Endothelial cell of umbilical vein (primary cell): ENCODE data around the gene METTL2A. TPM values are rescaled to one million over a fixed set of nuclear protein-coding genes. Genes with fewer than 3 reads are reported as not detected.

Experiments used
- BruUV-seq: library from RNA; stranded (reverse); fragments of 400-500 nt; replicated peaks from 2 replicates; lab custom pipeline; 2021; lab: Mats Ljungman, UMichigan
- CTCF ChIA-PET: fragments of 300-600, 350-600 bp; sonication (Branson Sonifier 250); formaldehyde crosslinking; loops from one replicate; lab custom pipeline; 2021; ENCODE audit warnings: antibody characterized with exemption, inconsistent platforms; lab: Charles Lee
- POLR2A ChIA-PET: fragments of 300-600, 350-600 bp; sonication (Branson Sonifier 250); formaldehyde crosslinking; loops from one replicate; lab custom pipeline; 2021; ENCODE audit warnings: antibody characterized with exemption, inconsistent platforms; lab: Charles Lee
- DNase-seq: peaks from one replicate; pipeline ENCODE4 v3.0.0-alpha.2; 2011; ENCODE audit warnings: low read depth, low spot score
- FAIRE-seq: peaks from 2 replicates; lab custom pipeline; 2011; peaks lifted over from hg19 to GRCh38; lab: Jason Lieb, UNC
- H2AFZ ChIP-seq: 2 replicates; pipeline ENCODE4 v1.6.0; 2012; ENCODE audit warnings: low read depth, low read length, control low read depth, inconsistent platforms
- H3K27ac ChIP-seq: 2 replicates; pipeline ENCODE4 v1.5.1; 2011; ENCODE audit warnings: low read depth, mild to moderate bottlenecking, control low read depth, low read length, moderate library complexity; ENCODE audit not compliant: insufficient read depth
- H3K27me3 ChIP-seq, 2 experiments: 2 replicates each; pipeline versions ENCODE4 v1.6.0 to v1.6.1; 2011; ENCODE audit warnings: low read length in 2 of 2, mixed read lengths in 1 of 2; ENCODE audit not compliant: control insufficient read depth in 2 of 2, insufficient read depth in 2 of 2
- H3K36me3 ChIP-seq, 2 experiments: 2 replicates in 1 of 2; 3 replicates in 1 of 2; pipeline ENCODE4 v1.5.1; 2011; ENCODE audit warnings: low read length in 2 of 2, mild to moderate bottlenecking in 1 of 2, moderate library complexity in 1 of 2; ENCODE audit not compliant: control insufficient read depth in 2 of 2, insufficient read depth in 2 of 2; ENCODE audit errors: extremely low read depth in 1 of 2
- H3K4me1 ChIP-seq: 3 replicates; pipeline ENCODE4 v1.5.1; 2011; ENCODE audit warnings: mild to moderate bottlenecking, low read length; ENCODE audit not compliant: control insufficient read depth, insufficient read depth; ENCODE audit errors: extremely low read depth
- H3K4me2 ChIP-seq: 2 replicates; pipeline ENCODE4 v1.6.1; 2011; ENCODE audit warnings: low read length, control low read depth, mixed read lengths; ENCODE audit not compliant: insufficient read depth
- H3K4me3 ChIP-seq, 3 experiments: fragments of 200-600 bp in 1 of 3; sonication (generic), shearing (Covaris generic) in 1 of 3; replicated peaks in 1 of 3; 2 replicates each; pipeline ENCODE4 v1.5.1; 2011 to 2016; ENCODE audit warnings: control low read depth in 3 of 3, low read length in 3 of 3, mild to moderate bottlenecking in 2 of 3, inconsistent platforms in 1 of 3, low read depth in 1 of 3, moderate library complexity in 1 of 3; ENCODE audit not compliant: insufficient read depth in 1 of 3
- H3K79me2 ChIP-seq: 2 replicates; pipeline ENCODE4 v1.6.0; 2012; ENCODE audit warnings: low read length, inconsistent platforms; ENCODE audit not compliant: control insufficient read depth, insufficient read depth
- H3K9ac ChIP-seq: replicated peaks from 2 replicates; pipeline ENCODE3; 2011; ENCODE audit warnings: low read length, control low read depth; ENCODE audit not compliant: insufficient read depth; ENCODE audit errors: extremely low read depth
- H3K9me1 ChIP-seq: replicated peaks from 3 replicates; pipeline ENCODE4 v1.6.0; 2011; ENCODE audit warnings: mild to moderate bottlenecking, low read length; ENCODE audit not compliant: control insufficient read depth, insufficient read depth; ENCODE audit errors: extremely low read depth
- H3K9me3 ChIP-seq: replicated peaks from 2 replicates; pipeline ENCODE4 v1.5.1; 2012; ENCODE audit warnings: low read length, inconsistent platforms; ENCODE audit not compliant: control insufficient read depth, insufficient read depth
- H4K20me1 ChIP-seq: replicated peaks from 2 replicates; pipeline ENCODE3; 2011; ENCODE audit warnings: mild to moderate bottlenecking, low read length; ENCODE audit not compliant: control insufficient read depth, insufficient read depth; ENCODE audit errors: extremely low read depth
- CTCF ChIP-seq, 2 donors: IDR thresholded peaks; 1 replicate in 1 of 2; 2 replicates in 1 of 2; pipeline ENCODE4 v1.5.1; 2011; ENCODE audit warnings: low read length in 2 of 2, mild to moderate bottlenecking in 2 of 2, moderate library complexity in 2 of 2, control low read depth in 1 of 2, inconsistent platforms in 1 of 2, low read depth in 1 of 2; ENCODE audit not compliant: insufficient read depth in 1 of 2; ENCODE audit errors: extremely low read depth in 1 of 2
- EZH2 ChIP-seq: IDR thresholded peaks from 2 replicates; pipeline ENCODE4 v1.6.1; 2012; ENCODE audit warnings: borderline replicate concordance, low read depth, mild to moderate bottlenecking, moderate library complexity, low read length, inconsistent platforms; ENCODE audit not compliant: severe bottlenecking
- FOS ChIP-seq: IDR thresholded peaks from 2 replicates; pipeline ENCODE4 v1.6.1; 2011; ENCODE audit warnings: mild to moderate bottlenecking, low read length, moderate library complexity, borderline replicate concordance; ENCODE audit not compliant: insufficient read depth
- GATA2 ChIP-seq: IDR thresholded peaks from 2 replicates; pipeline ENCODE4 v1.7.0; 2011; ENCODE audit warnings: low read depth, mild to moderate bottlenecking, moderate library complexity, mixed read lengths, low read length; ENCODE audit not compliant: insufficient read length, insufficient read depth
- JUN ChIP-seq: IDR thresholded peaks from 2 replicates; pipeline ENCODE4 v1.6.1; 2011; ENCODE audit warnings: borderline replicate concordance, low read depth; ENCODE audit not compliant: insufficient read length, insufficient read depth
- MYC ChIP-seq: IDR thresholded peaks from one replicate; pipeline ENCODE4 v1.6.1; 2011; ENCODE audit warnings: mild to moderate bottlenecking, low read depth, low read length
- POLR2A ChIP-seq: IDR thresholded peaks from 2 replicates; pipeline ENCODE4 v1.6.1; 2012; ENCODE audit warnings: low read depth, mild to moderate bottlenecking, control low read depth, low read length
- POLR2AphosphoS5 ChIP-seq: IDR thresholded peaks from 2 replicates; pipeline ENCODE4 v1.6.1; 2012; ENCODE audit warnings: low read depth, mild to moderate bottlenecking, control low read depth, low read length, moderate library complexity; ENCODE audit not compliant: insufficient read depth
- dilution Hi-C: fragments of 300-500 bp; cut with MboI; formaldehyde crosslinking; loops from one replicate; pipeline ENCODE4 v1.15.0; 2019; ENCODE audit warnings: low sequenced_read_pairs; ENCODE audit not compliant: extremely low pct_ligation_motif_present
- intact Hi-C: fragments of 100-400 bp; cut with micrococcal nuclease; formaldehyde crosslinking; loops from one replicate; pipeline ENCODE4 v1.10.0; 2022
- polyA plus RNA-seq, 4 experiments: library from polyadenylated mRNA; depleted of rRNA in 3 of 4; stranded (reverse) in 3 of 4; unstranded in 1 of 4; fragments of >200 nt; gene quantifications; 2 replicates each; pipeline versions ENCODE4 v1.2.1 to v1.2.3, GENCODE V29; 2011 to 2012; ENCODE audit warnings: missing spikeins in 1 of 4
- total RNA-seq: library from RNA; stranded (reverse); gene quantifications from 2 replicates; pipeline ENCODE4 v1.2.3, GENCODE V29; 2021
- TF ChIP-seq, protein P1 (sequence below): IDR thresholded peaks from 2 replicates; pipeline ENCODE4 v1.6.1; 2011; ENCODE audit not compliant: insufficient read depth, insufficient read length

METTL2A gene
- total and polyA plus RNA-seq, 2 donors (not counting 3 experiments of a cell fraction or from before 2014, with no cell fraction given) = 9.0 to 23.3 TPM

DNA sequence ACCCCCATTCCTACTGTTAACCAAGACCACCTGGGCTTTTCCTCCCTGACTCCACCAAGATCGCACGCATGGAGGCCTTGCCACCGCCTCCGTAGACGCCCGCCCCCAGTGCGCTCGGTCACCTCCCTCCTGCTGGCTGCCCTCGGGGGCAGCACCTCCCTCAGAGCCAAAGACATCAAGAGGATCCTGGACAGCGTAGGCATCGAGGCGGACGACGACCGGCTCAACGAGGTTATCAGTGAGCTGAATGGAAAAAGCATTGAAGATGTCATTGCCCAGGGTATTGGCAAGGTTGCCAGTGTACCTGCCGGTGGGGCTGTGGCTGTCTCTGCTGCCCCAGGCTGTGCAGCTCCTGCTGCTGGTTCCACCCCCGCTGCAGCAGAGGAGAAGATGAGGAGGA is 42.1 kb upstream of the METTL2A start:
- no peaks in the 10 kb centered on the region for H3K36me3 ChIP-seq
- TF ChIP-seq CTCF (IDR thresholded peaks at IDR 0.05; ENCODE audit: extremely low read depth in 1 of 2, insufficient read depth in 1 of 2, low read depth in 1 of 2, low read length in 2 of 2) = no peak
- no peak for TF ChIP-seq MYC
- TF ChIP-seq POLR2A = no peak
- TF ChIP-seq GATA2 = no peak
- TF ChIP-seq EZH2 = no peak
- no peak for TF ChIP-seq JUN
- TF ChIP-seq, protein P1, sequence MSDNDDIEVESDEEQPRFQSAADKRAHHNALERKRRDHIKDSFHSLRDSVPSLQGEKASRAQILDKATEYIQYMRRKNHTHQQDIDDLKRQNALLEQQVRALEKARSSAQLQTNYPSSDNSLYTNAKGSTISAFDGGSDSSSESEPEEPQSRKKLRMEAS = no peak
- no peak for TF ChIP-seq POLR2AphosphoS5
- TF ChIP-seq FOS = no peak
- H3K27me3 ChIP-seq = peaks cover 0 to 5% of the 10 kb centered on the region in 2 experiments
- H4K20me1 ChIP-seq = no peaks in the 10 kb centered on the region
- H3K9me1 ChIP-seq = no peaks in the 10 kb centered on the region
- BruUV-seq = no TSS peak
- ChIA-PET POLR2A (no interaction called here), CTCF (no interaction called here)
- H2AFZ ChIP-seq = no peak overlapping the region
- dilution Hi-C loops = no loop called here
- no peak overlapping the region for H3K27ac ChIP-seq
- H3K4me2 ChIP-seq = no peak overlapping the region
- no peak for FAIRE-seq
- no peak overlapping the region for H3K4me3 ChIP-seq
- no peaks in the 10 kb centered on the region for H3K4me1 ChIP-seq
- no peaks in the 10 kb centered on the region for H3K9me3 ChIP-seq
- H3K9ac ChIP-seq = no peak overlapping the region
- intact Hi-C loops = no loop called here
- H3K79me2 ChIP-seq = no peaks in the 10 kb centered on the region
- DNase-seq = no peak
